Heart left ventricle (tissue), 16 donors: Measurements from ENCODE around the gene ADM2. TPM values are rescaled to one million over a fixed set of nuclear protein-coding genes. Genes with fewer than 3 reads are reported as not detected.

ENCODE experiments used
- ATAC-seq, 4 donors: fragments of 200-7000 bp; cut with Tn5 transposase; one replicate each; pipeline ENCODE4 v1.9.1; 2020 to 2022; ENCODE audit warnings: moderate library complexity in 4 of 4, mild to moderate bottlenecking in 3 of 4, moderate number of reproducible peaks in 1 of 4
- DNase-seq, 5 donors: peaks; one replicate each; pipeline ENCODE4 v3.0.0-alpha.2; 2020
- H3K27ac ChIP-seq, 12 donors: fragments of 200-600 bp; sonication (generic) in 4 of 12; one replicate each; pipeline versions ENCODE4 v1.5.0 to v1.8.0; 2016 to 2022; ENCODE audit warnings: mild to moderate bottlenecking in 2 of 12
- H3K27me3 ChIP-seq, 9 donors: fragments of 200-600 bp; sonication (generic) in 2 of 9; one replicate each; pipeline versions ENCODE4 v1.5.1 to v1.8.0; 2016 to 2022; ENCODE audit warnings: mild to moderate bottlenecking in 3 of 9
- H3K36me3 ChIP-seq, 9 donors: fragments of 200-600 bp; sonication (generic) in 2 of 9; one replicate each; pipeline versions ENCODE4 v1.5.0 to v1.8.0; 2018 to 2022; ENCODE audit warnings: mild to moderate bottlenecking in 2 of 9
- H3K4me1 ChIP-seq, 12 donors: fragments of 200-600 bp; sonication (generic) in 4 of 12; one replicate each; pipeline versions ENCODE4 v1.5.0 to v1.8.0; 2016 to 2022; ENCODE audit warnings: mild to moderate bottlenecking in 3 of 12
- H3K4me3 ChIP-seq, 12 donors: fragments of 200-600 bp; sonication (generic) in 4 of 12; one replicate each; pipeline versions ENCODE4 v1.5.0 to v1.8.0; 2017 to 2022; ENCODE audit warnings: mild to moderate bottlenecking in 9 of 12, moderate library complexity in 4 of 12
- H3K9me3 ChIP-seq, 12 donors: fragments of 200-600 bp; sonication (generic) in 4 of 12; one replicate each; pipeline versions ENCODE4 v1.5.0 to v1.8.0; 2016 to 2022; ENCODE audit warnings: mild to moderate bottlenecking in 1 of 12
- CTCF ChIP-seq, 12 donors: fragments of 200-600 bp; sonication (generic) in 4 of 12; IDR thresholded peaks; one replicate each; pipeline versions ENCODE4 v1.5.0 to v1.8.0; 2018 to 2022; ENCODE audit warnings: antibody characterized with exemption in 12 of 12, mild to moderate bottlenecking in 5 of 12
- POLR2A ChIP-seq, 2 donors: fragments of 450-650 bp; IDR thresholded peaks; one replicate each; pipeline ENCODE4 v1.6.1; 2017; ENCODE audit warnings: antibody characterized with exemption in 2 of 2, mild to moderate bottlenecking in 2 of 2, moderate library complexity in 2 of 2
- WGBS, 4 donors: extraction: QIAGEN DNeasy Blood & Tissue Kit in 2 of 4; methylation state at CpG; one replicate each; pipeline versions ENCODE4 v1.1.5 to v1.1.7; 2013 to 2018; 5-methylcytosine and 5-hydroxymethylcytosine counted together
- intact Hi-C, 10 donors: fragments of 100-400 bp; cut with DNase I; formaldehyde crosslinking; loops; one replicate each; pipeline versions ENCODE4 v1.11.1 to v1.14.2; 2022
- polyA plus RNA-seq, 2 donors: library from polyadenylated mRNA; stranded (reverse); fragments of 200-250 nt; gene quantifications; one replicate each; pipeline ENCODE4 v1.2.3, GENCODE V29; 2013
- total RNA-seq, 9 donors: library from RNA; depleted of rRNA in 2 of 9; stranded (reverse); fragments of >200 nt in 2 of 9; fragmentation: NEBNext Ultra II Directional in 3 of 9; extraction: Animal tissue kit (Norgen Biotek cat#: 25700) in 3 of 9; gene quantifications; one replicate each; pipeline versions ENCODE4 v1.1.0 to v1.2.4, GENCODE V29; 2016 to 2023
- donor health status: ischemic (EF 13 %, LVEDD 7.1; RV severe dilation, severe dysfunction).
- donor health status: healthy with polysubstance abuse.
- donor health status: DM: no; HTN: yes; CAD: no.
- donor health status: DM: no; HTN: no; CAD: no.
- donor health status: ischemic (EF 25% LVEDD 6.9; RV normal size, moderate dysfunction).
- donor health status: ischemic (EF 25% LVEDD 5.7; RV mildly dilated, moderate dysfunction).
- donor health status: healthy.
- donor health status: DM: yes; HTN: yes; CAD: no.
- donor health status: ischemic (EF 35%, LVEDD 5.7; RV mildly dilated, moderate dysfunction).
- donor health status: nonischemic (EF 11% LVEDD 7.7; RV severe dilation, severe dysfunction).
- donor health status: DM: yes; HTN: yes; CAD: no.
- donor health status: PGD.
- donor health status: ischemic (EF 29% LVEDD 5.4; RV normal size, mild dysfunction).
- donor health status: nonischemic (EF 23%, LVEDD 6.1; RV moderate dilation, normal function).

Gene ADM2
- total and polyA plus RNA-seq, 11 donors, result 0.04 to 0.67 (median 0.20) TPM; not detected in 7

GRCh38 chr22:50505276-50505775 is 24.0 kb downstream of the ADM2 start:
- WGBS, 4 donors, result 85 to 96% (median 93%) methylated on average over 10 to 14 of the region's 14 CpGs
- Histone ChIP-seq H3K36me3 (peaks cover 0 to 40% (median 31%) of the 10 kb centered on the region in 9 donors), H3K9me3 (no peaks in the 10 kb centered on the region), H3K27me3 (no peaks in the 10 kb centered on the region), H3K27ac (no peak overlapping the region), H3K4me3 (no peak overlapping the region), H3K4me1 (peaks cover 8 to 31% (median 23%) of the 10 kb centered on the region in 12 donors)
- TF ChIP-seq POLR2A (IDR thresholded peaks at IDR 0.05) (no peak), CTCF (IDR thresholded peaks at IDR 0.05) (no peak)
- intact Hi-C loops, result loop anchor here in 4 of 10 donors (5.0 to 10.0 kb wide), 4 partner anchors 57 to 261 kb away; partner anchors contain the start of genes HDAC10 (in 2 of the 4), CHKB (in 1 of the 4), SYCE3 (in 1 of the 4) and TUBGCP6 (in 1 of the 4)
- ATAC-seq (no peak), DNase-seq (no peak)

DNA sequence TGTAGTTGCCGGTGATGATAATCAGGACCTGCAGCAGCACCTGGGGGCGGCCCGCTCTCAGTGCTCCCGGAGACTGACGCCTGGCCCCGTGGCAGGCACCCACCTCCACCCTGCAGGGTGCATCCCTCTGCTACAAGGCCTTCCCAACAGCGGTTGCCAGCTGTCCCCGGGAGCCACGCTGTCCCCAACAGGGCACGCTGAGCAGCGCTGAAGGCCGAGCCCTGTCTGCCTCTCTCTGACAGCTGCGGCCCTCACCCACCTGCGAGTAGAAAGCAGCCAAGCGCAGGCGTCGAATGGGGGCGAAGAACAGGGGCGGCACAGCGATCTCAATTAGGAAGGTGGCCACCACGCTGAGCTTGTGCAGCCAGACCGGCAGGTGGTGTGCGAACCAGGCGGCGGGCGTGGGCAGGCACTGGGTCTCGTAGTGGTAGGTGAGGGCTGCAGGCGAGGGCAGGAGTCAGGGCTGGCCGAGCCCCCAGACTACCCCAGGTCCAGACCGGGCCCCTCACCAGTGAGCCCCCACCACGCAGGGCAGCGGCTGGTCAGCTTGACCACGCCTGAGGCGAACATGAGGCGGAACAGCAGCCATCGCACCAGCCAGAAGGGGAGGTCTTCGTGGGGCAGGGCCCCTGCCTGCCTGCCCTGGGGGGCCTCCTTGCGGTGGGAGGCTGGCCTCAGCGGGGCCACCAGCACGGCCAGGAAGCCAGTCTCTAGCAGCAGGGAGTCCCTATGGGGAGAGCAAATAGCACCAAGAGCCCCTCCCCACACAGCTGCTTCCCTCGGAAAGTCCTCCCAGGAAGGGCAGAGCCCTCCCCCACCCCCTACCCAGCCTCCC is 24.6 kb downstream of the ADM2 start:
- no peak for ATAC-seq
- peaks cover 8 to 31% (median 23%) of the 10 kb centered on the region in 12 donors for H3K4me1 ChIP-seq
- peaks cover 0 to 47% (median 36%) of the 10 kb centered on the region in 9 donors for H3K36me3 ChIP-seq
- H3K27me3 ChIP-seq, result no peaks in the 10 kb centered on the region
- H3K27ac ChIP-seq, result no peak overlapping the region
- DNase-seq, result no peak
- TF ChIP-seq POLR2A (IDR thresholded peaks at IDR 0.05) (no peak), CTCF (IDR thresholded peaks at IDR 0.05) (no peak)
- 83 to 95% (median 90%) methylated on average over 29 to 41 of the region's 41 CpGs for WGBS, 4 donors
- H3K4me3 ChIP-seq, result peak overlapping the region in 10 of 12 donors; percentile 81 to 100 (median 96)
- intact Hi-C loops, result loop anchor here in 4 of 10 donors (2.0 to 10.0 kb wide), 5 partner anchors 31 to 261 kb away; partner anchors contain the start of genes HDAC10 (in 2 of the 4), CHKB (in 1 of the 4), SBF1 (in 1 of the 4) and SYCE3 (in 1 of the 4)
- H3K9me3 ChIP-seq, result no peaks in the 10 kb centered on the region

DNA sequence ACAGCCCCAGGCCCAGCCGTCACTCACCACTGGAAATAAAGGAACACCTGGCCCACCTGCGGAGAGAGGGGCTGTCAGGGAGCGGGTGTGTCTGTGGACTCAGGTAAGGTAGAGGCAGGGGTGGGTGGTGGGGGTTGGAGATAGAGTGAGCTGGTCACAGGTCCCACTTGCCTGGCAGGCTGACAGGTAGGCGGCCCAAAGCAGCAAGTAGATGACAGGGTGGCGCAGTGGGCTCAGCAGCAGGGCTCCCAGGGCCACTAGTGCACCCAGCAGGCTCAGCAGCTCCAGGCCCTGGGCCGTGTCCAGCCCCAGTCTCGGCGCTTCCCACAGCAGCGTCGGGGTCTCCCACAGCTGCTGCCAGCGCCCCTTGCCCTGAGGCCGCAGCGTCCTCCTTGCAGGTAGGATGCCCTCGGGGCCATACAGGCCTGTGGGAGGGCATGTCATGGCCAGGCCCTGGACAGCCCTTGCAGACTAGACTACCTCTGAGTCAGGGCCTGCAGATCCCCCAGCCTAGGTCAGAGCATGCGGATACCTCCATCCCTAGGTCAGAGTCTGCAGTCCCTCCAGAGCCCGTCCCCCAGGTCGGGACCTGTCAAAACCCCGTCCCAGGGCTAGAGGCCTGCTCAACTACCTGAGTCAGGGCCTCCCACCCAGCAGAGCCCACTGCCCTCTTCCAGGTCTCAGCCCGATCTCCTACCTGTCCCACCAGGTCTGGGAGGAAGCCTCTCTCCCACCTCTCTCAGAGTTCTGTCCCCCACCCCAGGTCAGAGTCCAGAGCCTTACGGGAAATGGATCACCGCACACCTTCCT is 25.5 kb downstream of the ADM2 start:
- peak overlapping the region; percentile 49 to 100 (median 96) for H3K4me3 ChIP-seq
- H3K27ac ChIP-seq, result peak overlapping the region; percentile 75 to 98 (median 93)
- H3K27me3 ChIP-seq, result no peaks in the 10 kb centered on the region
- DNase-seq (peak in 1 of 5 donors; percentile 42), ATAC-seq (peak in 3 of 4 donors; percentile 2 to 9 (median 3))
- H3K4me1 ChIP-seq, result peaks cover 8 to 31% (median 23%) of the 10 kb centered on the region in 12 donors
- intact Hi-C loops, result loop anchor here in 4 of 10 donors (2.0 to 10.0 kb wide), 5 partner anchors 32 to 262 kb away; partner anchors contain the start of genes HDAC10 (in 2 of the 4), CHKB (in 1 of the 4), SBF1 (in 1 of the 4) and SYCE3 (in 1 of the 4)
- H3K36me3 ChIP-seq, result peaks cover 0 to 48% (median 36%) of the 10 kb centered on the region in 9 donors
- TF ChIP-seq POLR2A (IDR thresholded peaks at IDR 0.05) (no peak), CTCF (IDR thresholded peaks at IDR 0.05) (no peak)
- H3K9me3 ChIP-seq, result no peaks in the 10 kb centered on the region
- WGBS, 4 donors, result 25 to 32% (median 30%) methylated on average over 12 to 21 of the region's 21 CpGs
